Measurements from ENCODE around the gene NOD2.

GRCh38 chr16:50765861-50766260, 72.5 kb downstream of the NOD2 start:
- TF ChIP-seq CTCF (conservative IDR thresholded peaks at IDR 0.05 in 1 of 2, IDR thresholded peaks at IDR 0.05 in 1 of 2; ENCODE audit: extremely low read depth in 1 of 2, insufficient read depth in 1 of 2, low read depth in 1 of 2, low read length in 2 of 2) (no peak), EZH2 (IDR thresholded peaks at IDR 0.05; ENCODE audit: borderline replicate concordance, low read length) (no peak)

All from mammary epithelial cell (primary cell).